ENCODE data around the gene CDNF. TPM values are rescaled to one million over a fixed set of nuclear protein-coding genes. Genes with fewer than 3 reads are reported as not detected.
A peak's percentile ranks its signal among the peaks of the same experiment; 100 is the strongest.

The CDNF gene
- total RNA-seq, 1 donor from 2014 or later: 0.32 TPM

- peak overlapping the region; percentile 98 for H3K27ac Mint-ChIP-seq (ENCODE audit: unreplicated experiment)
- H3K4me1 Mint-ChIP-seq (ENCODE audit: low read depth): peaks cover 22% of the 10 kb centered on the region
- H3K9me3 Mint-ChIP-seq (ENCODE audit: low read depth): no peaks in the 10 kb centered on the region
- DNase-seq (ENCODE audit: low spot score): peak; percentile 86
- TF ChIP-seq CTCF (IDR thresholded peaks at IDR 0.05): no peak
- peaks cover 10% of the 10 kb centered on the region for H3K36me3 Mint-ChIP-seq (ENCODE audit: low read depth)
- no peaks in the 10 kb centered on the region for H3K27me3 Mint-ChIP-seq (ENCODE audit: low read depth)
- H3K4me3 Mint-ChIP-seq (ENCODE audit: unreplicated experiment): peak overlapping the region; percentile 89
These were observed 906 bp upstream of the CDNF start for GRCh38 chr10:14838582-14839304.

- Mint-ChIP-seq H3K27me3 (ENCODE audit: low read depth) (no peaks in the 10 kb centered on the region), H3K4me1 (ENCODE audit: low read depth) (peaks cover 22% of the 10 kb centered on the region), H3K27ac (ENCODE audit: unreplicated experiment) (peak overlapping the region; percentile 98), H3K36me3 (ENCODE audit: low read depth) (peaks cover 4% of the 10 kb centered on the region), H3K9me3 (ENCODE audit: low read depth) (no peaks in the 10 kb centered on the region), H3K4me3 (ENCODE audit: unreplicated experiment) (peak overlapping the region; percentile 89)
- DNase-seq (ENCODE audit: low spot score): no peak
- TF ChIP-seq CTCF (IDR thresholded peaks at IDR 0.05): no peak
These were observed 657 bp downstream of the CDNF start for GRCh38 chr10:14837003-14837756.

DNA sequence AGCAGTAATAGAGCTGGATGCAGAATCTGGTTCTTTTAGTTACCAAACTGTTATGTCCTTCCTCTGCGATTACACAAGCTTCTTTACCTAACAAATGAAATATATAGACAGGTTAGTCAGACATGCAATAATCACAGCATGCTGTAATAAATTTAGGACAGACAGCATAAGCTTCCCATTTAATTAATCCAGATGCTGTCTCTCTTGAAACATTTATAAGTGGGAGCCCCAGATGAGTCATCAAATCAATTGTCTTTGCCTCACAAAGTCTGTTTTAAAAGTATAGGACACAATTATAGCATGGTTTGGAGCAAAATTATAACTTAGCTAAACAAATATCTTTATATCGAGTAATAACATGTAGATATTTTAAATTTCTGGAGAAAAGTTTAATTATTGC lies 1.6 kb downstream of the CDNF start:
- peaks cover 22% of the 10 kb centered on the region for H3K4me1 Mint-ChIP-seq (ENCODE audit: low read depth)
- H3K4me3 Mint-ChIP-seq (ENCODE audit: unreplicated experiment): no peak overlapping the region
- no peak for TF ChIP-seq CTCF (IDR thresholded peaks at IDR 0.05)
- H3K36me3 Mint-ChIP-seq (ENCODE audit: low read depth): peaks cover 4% of the 10 kb centered on the region
- H3K9me3 Mint-ChIP-seq (ENCODE audit: low read depth): no peaks in the 10 kb centered on the region
- no peak for DNase-seq (ENCODE audit: low spot score)
- no peaks in the 10 kb centered on the region for H3K27me3 Mint-ChIP-seq (ENCODE audit: low read depth)
- no peak overlapping the region for H3K27ac Mint-ChIP-seq (ENCODE audit: unreplicated experiment)

DNA sequence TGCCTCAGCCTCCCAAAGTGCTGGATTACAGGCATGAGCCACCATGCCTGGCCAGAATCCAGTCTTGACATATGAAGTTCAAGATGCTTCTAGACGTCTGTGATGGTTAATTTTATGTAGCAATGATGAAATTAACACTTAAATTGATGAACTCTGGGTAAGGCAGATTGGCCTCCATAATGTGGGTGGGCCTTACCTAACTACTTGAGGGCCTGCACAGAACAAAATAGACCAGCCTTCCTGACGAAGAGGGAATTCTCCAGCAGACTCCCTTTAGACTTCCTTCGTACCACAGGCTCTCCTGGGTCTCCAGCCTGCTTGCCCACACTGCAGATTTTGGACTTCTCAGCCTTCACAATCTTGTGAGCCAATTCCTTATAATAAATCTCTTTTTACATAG lies 4.7 kb downstream of the CDNF start:
- H3K27ac Mint-ChIP-seq (ENCODE audit: unreplicated experiment): no peak overlapping the region
- no peaks in the 10 kb centered on the region for H3K36me3 Mint-ChIP-seq (ENCODE audit: low read depth)
- DNase-seq (ENCODE audit: low spot score): no peak
- no peaks in the 10 kb centered on the region for H3K9me3 Mint-ChIP-seq (ENCODE audit: low read depth)
- H3K4me1 Mint-ChIP-seq (ENCODE audit: low read depth): peaks cover 9% of the 10 kb centered on the region
- H3K4me3 Mint-ChIP-seq (ENCODE audit: unreplicated experiment): no peak overlapping the region
- no peak for TF ChIP-seq CTCF (IDR thresholded peaks at IDR 0.05)
- no peaks in the 10 kb centered on the region for H3K27me3 Mint-ChIP-seq (ENCODE audit: low read depth)

GRCh38 chr10:14826076-14826829 lies 11.6 kb downstream of the CDNF start:
- Mint-ChIP-seq H3K27me3 (ENCODE audit: low read depth) (peaks cover 9% of the 10 kb centered on the region), H3K4me1 (ENCODE audit: low read depth) (peaks cover 4% of the 10 kb centered on the region), H3K9me3 (ENCODE audit: low read depth) (no peaks in the 10 kb centered on the region), H3K36me3 (ENCODE audit: low read depth) (no peaks in the 10 kb centered on the region), H3K4me3 (ENCODE audit: unreplicated experiment) (no peak overlapping the region), H3K27ac (ENCODE audit: unreplicated experiment) (no peak overlapping the region)
- no peak for TF ChIP-seq CTCF (IDR thresholded peaks at IDR 0.05)
- DNase-seq (ENCODE audit: low spot score): no peak
